HG02938 (cell line): Measurements from ENCODE around the gene KLHL29.
"Not testable (repeated sequence)": the region's sequence is repeated elsewhere in the genome, so short reads cannot be mapped to it uniquely, and the experiment has no call there.

Experiments used
- ATAC-seq: cut with Tn5 transposase; IDR thresholded peaks from one replicate; pipeline ENCODE4 v1.9.1; 2021; ENCODE audit warnings: mild to moderate bottlenecking, moderate library complexity; ENCODE audit not compliant: unreplicated experiment

KLHL29 gene

GRCh38 chr2:23384551-23385343 is at the start of gene KLHL29:
Gene KLHL29, plus strand, starts transcription at chr2:23385179. Its CDS starts 177,018 bp downstream, at chr2:23562197.
- peak; percentile 40 for ATAC-seq

DNA sequence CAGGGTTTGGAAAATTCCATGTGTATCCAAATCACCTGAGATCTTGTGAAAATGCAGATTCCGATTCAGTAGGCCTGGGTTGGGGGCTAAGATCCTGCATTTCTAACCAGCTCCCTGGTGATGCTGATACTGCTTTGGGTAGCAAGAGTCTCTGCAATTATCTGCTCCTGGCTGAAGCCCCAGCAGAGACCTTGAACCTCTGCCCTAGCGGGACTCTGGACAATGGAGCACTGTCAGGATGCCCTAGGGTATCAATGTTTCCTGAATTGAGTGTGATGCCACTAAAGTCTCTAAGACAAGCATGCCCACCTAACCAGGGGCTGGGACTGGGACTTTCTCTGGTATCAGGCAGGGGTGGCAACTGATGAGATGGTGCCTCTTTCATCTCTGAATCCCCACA is 49.4 kb upstream of the KLHL29 start:
- ATAC-seq, result no peak

DNA sequence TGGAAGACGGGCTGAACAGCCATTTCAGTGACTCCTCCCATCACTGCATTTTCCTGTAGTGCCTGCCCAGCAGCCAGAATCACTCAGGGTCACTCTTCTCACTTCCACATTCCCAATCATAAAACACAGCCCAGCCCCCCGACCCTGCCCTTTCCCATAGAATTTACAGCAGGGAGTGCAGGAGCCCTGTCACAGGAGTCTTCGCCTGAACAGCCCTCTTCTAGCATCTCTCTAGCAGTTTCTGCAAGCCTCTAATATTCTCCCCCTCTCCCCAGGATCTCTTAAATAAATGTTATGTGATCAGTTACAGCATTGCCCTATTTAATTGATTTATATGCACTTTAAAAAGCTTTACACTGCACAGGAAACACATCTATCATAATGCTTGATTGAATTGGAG is 42.9 kb upstream of the KLHL29 start:
- ATAC-seq, result no peak

DNA sequence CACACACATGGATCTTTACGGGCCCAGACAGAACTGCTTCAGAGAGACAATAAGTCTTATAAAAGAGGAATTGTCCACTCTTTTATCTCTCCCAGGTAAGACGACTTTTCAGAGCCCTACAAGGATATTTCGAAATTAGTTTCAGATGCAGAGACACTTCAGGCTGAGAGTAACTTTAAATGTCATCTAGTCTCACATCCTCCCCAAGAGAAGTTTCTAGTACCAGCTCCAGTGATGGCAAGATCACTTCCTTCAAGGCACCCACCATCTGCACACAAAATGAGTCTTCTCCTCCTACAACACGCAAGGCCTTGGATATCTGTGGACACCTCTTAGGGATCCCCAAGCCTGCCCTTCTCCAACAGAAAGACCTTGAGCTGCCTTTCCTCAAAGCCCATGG is 39.0 kb upstream of the KLHL29 start:
- ATAC-seq, result no peak

- no peak for ATAC-seq
Observed at GRCh38 chr2:23346781-23347180, 38.2 kb upstream of the KLHL29 start.

DNA sequence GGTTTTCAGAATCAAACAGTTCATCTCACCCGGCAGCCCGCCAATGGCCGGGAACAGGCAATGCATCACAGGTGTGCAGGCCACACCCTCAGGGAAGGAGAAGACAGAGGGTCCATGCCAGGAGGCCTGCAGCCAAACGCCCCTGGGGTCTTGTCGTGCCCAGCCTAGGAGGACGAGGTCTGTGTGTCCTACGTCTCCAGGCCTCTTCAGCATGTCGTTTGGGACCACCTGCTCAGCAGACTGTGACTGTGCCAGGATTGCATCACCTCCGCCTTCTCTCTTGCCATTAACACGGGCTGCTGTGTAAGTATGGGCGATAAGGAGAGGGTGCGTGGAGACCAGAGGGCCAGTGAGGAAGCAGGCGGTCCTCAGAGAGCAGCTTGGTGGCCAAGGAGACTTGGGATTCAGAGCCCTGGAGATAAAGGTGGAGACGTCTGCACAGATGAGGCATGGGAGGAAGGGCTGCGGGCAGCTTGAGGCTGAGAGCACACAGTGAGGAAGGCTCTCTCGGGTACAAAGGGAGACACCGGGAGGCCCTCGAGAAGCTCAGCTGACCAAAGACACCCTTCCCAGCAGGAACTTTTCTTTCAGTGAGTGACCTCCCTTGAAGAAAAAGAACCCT is 37.4 kb upstream of the KLHL29 start:
- ATAC-seq, result no peak

GRCh38 chr2:23348093-23348481 is 36.9 kb upstream of the KLHL29 start:
- not testable (repeated sequence) for ATAC-seq

DNA sequence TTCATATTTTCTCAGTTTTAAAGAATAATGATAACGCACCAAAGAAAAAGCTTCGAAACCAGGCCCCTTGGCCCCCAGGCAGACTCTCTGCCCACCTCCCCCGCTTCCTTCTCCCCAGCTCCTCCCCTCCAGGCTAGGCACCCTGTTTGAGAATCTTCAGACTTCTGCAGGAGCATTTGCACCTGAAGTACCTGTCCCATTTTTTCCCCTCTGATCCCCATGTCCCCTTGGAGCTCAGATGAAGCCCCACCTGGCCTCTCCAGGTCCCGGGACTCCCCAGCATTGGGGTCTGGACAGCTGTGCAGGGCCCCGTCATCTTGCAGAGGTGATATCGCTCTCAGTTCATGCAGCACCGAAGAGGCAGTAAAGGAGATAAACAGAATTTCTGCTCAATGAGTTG is 35.5 kb upstream of the KLHL29 start:
- no peak for ATAC-seq

- ATAC-seq, result no peak
Observed at GRCh38 chr2:23350041-23350791, 34.8 kb upstream of the KLHL29 start.

DNA sequence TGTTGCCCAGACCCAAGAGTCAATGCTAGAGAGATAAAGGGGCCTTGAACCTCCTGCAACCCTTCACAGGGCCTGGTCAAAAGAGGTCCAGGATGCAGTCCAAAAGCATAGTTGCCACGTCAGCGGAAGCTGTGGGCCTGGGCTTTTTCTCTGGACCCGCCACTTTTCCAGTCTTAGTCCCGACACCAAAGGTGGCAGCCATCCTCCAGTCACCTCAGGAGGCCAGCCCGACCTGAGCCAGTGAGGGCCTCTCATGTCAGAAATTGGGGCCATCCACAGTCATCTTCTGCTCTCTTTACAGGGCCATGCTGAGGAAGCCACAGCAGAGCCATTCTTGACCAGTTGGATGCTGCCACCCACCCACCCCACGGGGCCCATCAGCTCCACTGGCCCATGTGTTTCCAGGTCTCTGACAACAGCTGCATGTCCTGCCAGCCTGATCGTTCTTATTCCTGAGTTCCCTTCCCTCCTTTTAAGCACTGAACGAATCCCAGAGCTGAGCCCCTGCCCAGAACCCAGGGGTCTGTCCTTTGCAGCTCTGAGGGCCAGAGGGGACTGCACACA is 34.1 kb upstream of the KLHL29 start:
- ATAC-seq, result no peak

DNA sequence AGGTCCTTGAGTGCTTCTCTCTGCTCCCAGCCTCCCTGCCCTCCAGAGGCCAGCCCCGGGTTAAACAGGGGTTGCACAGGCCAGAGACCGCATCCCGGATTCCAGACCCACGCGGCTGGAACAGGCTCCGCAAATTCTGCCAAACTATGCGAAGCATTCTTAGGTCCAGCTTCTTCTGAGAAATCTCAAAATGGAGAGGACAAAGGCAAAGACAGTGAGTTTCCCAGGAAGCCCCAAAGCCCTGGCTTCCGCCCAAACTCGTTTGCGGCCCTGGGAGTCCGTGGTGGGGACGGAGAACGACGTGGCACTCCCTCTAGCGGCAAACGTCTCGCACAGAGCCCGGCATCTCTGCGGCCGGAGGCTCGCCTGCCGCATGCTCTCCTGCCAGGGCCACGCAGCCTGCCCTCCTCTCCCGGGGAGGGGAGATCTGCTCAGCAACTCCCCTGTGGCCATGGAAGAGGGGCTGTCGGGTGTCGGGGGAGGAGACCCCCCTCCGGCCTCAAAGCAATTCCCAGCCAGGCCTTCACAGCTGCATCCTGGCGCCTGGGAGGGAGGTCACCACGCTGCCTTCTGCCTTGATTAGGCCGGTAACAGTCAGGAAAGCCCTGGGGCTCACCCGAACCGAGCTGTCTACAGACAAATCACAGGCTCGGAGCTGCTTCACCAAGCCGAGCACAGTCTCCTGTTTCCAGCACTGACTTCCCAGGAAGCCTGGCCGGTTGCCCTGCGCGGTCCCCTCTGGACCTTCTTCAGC is 33.4 kb upstream of the KLHL29 start:
- ATAC-seq, result peak; percentile 88

GRCh38 chr2:23354554-23354953 is 30.4 kb upstream of the KLHL29 start:
- ATAC-seq, result peak; percentile 78

GRCh38 chr2:23355001-23355400 is 30.0 kb upstream of the KLHL29 start:
- no peak for ATAC-seq

GRCh38 chr2:23356711-23357110 is 28.3 kb upstream of the KLHL29 start:
- ATAC-seq, result no peak

GRCh38 chr2:23359631-23360567 is 25.1 kb upstream of the KLHL29 start:
- ATAC-seq, result no peak

GRCh38 chr2:23360571-23361125 is 24.3 kb upstream of the KLHL29 start:
- no peak for ATAC-seq

DNA sequence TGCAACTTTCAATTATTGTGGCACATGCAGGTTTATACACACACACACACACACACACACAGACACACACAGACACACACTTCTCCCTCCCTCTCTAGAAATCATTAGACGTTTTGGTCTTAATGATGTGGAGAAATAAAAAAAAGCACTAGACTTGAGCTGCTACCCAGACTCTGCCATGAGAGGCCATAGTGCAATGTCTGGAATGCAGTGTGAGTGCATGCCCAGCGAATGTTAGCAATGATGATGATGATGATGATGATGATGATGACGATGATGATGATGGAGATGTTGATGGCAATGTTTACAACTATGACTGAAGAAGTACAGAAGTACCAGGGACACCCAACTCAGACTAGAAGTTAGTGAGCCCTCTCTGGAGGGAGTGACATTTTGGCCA is 23.8 kb upstream of the KLHL29 start:
- no peak for ATAC-seq

- ATAC-seq, result no peak
Observed at GRCh38 chr2:23363268-23363667, 21.7 kb upstream of the KLHL29 start.

DNA sequence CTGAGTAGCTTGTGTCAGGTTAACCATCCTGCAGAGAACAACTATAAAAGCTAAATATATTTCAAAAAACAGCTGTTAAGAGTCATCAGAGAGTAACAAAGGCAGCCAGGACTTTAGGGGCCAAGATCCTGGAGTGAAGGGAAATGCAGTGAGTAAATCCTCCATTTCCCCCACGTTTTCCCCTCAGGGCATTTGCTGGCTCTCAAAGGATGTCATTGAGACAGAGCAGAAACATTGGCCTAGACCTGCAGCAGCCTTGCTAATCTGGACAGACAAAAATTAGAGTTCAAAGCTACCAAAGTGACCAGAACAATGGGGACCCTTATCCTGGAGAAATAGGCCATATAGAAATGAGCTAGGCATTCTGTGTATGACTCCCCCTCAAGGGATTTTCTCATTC is 21.1 kb upstream of the KLHL29 start:
- ATAC-seq, result no peak
